HepG2 (cell line): ENCODE results near the gene MTHFD2L. TPM values are rescaled to one million over a fixed set of nuclear protein-coding genes. Genes with fewer than 3 reads are reported as not detected.

Source experiments
- ASH2L ChIP-seq: fragments of 300-600, 200-600 bp; sonication (generic); IDR thresholded peaks from 2 replicates; pipeline ENCODE4 v1.7.0; 2017; ENCODE audit warnings: low read depth, mild to moderate bottlenecking, moderate library complexity, mixed read lengths, low read length; ENCODE audit not compliant: insufficient read length
- ATF5 ChIP-seq: sonication (generic); formaldehyde crosslinking; IDR thresholded peaks from 2 replicates; pipeline ENCODE4 v1.4.0; 2020; ENCODE audit warnings: mild to moderate bottlenecking, low read depth, missing genetic modification reagents
- DNMT1 ChIP-seq: sonication (generic); formaldehyde crosslinking; IDR thresholded peaks from 2 replicates; pipeline ENCODE4 v1.5.1; 2020; ENCODE audit warnings: mild to moderate bottlenecking, missing genetic modification reagents
- DNMT3B ChIP-seq: conservative IDR thresholded peaks from 2 replicates; pipeline ENCODE4 v1.6.1; 2016; ENCODE audit warnings: missing biosample characterization, control low read depth
- EEA1 ChIP-seq: sonication (generic); formaldehyde crosslinking; IDR thresholded peaks from 2 replicates; pipeline ENCODE4 v1.5.1; 2020; ENCODE audit warnings: mild to moderate bottlenecking, missing genetic modification reagents, borderline replicate concordance
- ESRRA ChIP-seq: sonication (generic); formaldehyde crosslinking; IDR thresholded peaks from 2 replicates; pipeline ENCODE4 v1.5.1; 2020; ENCODE audit warnings: mild to moderate bottlenecking, low read depth, missing genetic modification reagents
- KMT2B ChIP-seq: IDR thresholded peaks from 2 replicates; pipeline ENCODE4 v1.6.1; 2016; ENCODE audit warnings: missing genetic modification reagents, missing compliant biosample characterization
- MAFK ChIP-seq, 2 experiments: IDR thresholded peaks in 1 of 2; conservative IDR thresholded peaks in 1 of 2; 2 replicates each; pipeline ENCODE4 v1.6.1; 2011; ENCODE audit warnings: improper control_type of control experiment in 2 of 2, low read length in 2 of 2
- MYPOP ChIP-seq: sonication (generic); formaldehyde crosslinking; IDR thresholded peaks from 2 replicates; pipeline ENCODE4 v1.8.1; 2023; ENCODE audit warnings: mild to moderate bottlenecking, moderate library complexity, missing genetic modification reagents
- NFYB ChIP-seq: sonication (generic); formaldehyde crosslinking; IDR thresholded peaks from 2 replicates; pipeline ENCODE4 v1.4.0; 2020; ENCODE audit warnings: missing genetic modification reagents
- NONO ChIP-seq, 2 experiments: fragments of 450-650 bp in 1 of 2; sonication (generic) in 1 of 2; formaldehyde crosslinking in 1 of 2; IDR thresholded peaks in 1 of 2; conservative IDR thresholded peaks in 1 of 2; 2 replicates each; pipeline versions ENCODE4 v1.6.1 to v1.8.0; 2017 to 2022; ENCODE audit warnings: mild to moderate bottlenecking in 1 of 2, missing genetic modification reagents in 1 of 2, moderate library complexity in 1 of 2
- PBX2 ChIP-seq: IDR thresholded peaks from 2 replicates; pipeline ENCODE4 v1.6.1; 2016; ENCODE audit warnings: control low read depth
- RAD51 ChIP-seq: fragments of 450-650 bp; IDR thresholded peaks from 2 replicates; pipeline ENCODE4 v1.6.1; 2016; ENCODE audit warnings: borderline replicate concordance
- REL ChIP-seq: sonication (generic); formaldehyde crosslinking; conservative IDR thresholded peaks from 2 replicates; pipeline ENCODE4 v1.8.0; 2022; ENCODE audit warnings: mild to moderate bottlenecking, missing genetic modification reagents, moderate library complexity
- SP1 ChIP-seq, 2 experiments: fragments of 450-650 bp in 1 of 2; sonication (generic) in 1 of 2; formaldehyde crosslinking in 1 of 2; IDR thresholded peaks; 2 replicates each; pipeline versions ENCODE4 v1.4.0 to v1.6.1; 2016 to 2020; ENCODE audit warnings: missing genetic modification reagents in 1 of 2
- ZFP62 ChIP-seq: sonication (generic); formaldehyde crosslinking; IDR thresholded peaks from 2 replicates; pipeline ENCODE4 v1.4.0; 2020; ENCODE audit warnings: missing genetic modification reagents
- ZNF256 ChIP-seq: sonication (generic); formaldehyde crosslinking; conservative IDR thresholded peaks from 2 replicates; pipeline ENCODE4 v1.4.0; 2020; ENCODE audit warnings: missing genetic modification reagents
- ZNF329 ChIP-seq: sonication (generic); formaldehyde crosslinking; IDR thresholded peaks from 2 replicates; pipeline ENCODE4 v1.9.0; 2021; ENCODE audit warnings: low read depth, mild to moderate bottlenecking, missing genetic modification reagents
- ZNF598 ChIP-seq: sonication (generic); formaldehyde crosslinking; IDR thresholded peaks from 2 replicates; pipeline ENCODE4 v1.5.1; 2020; ENCODE audit warnings: mild to moderate bottlenecking, missing genetic modification reagents, borderline replicate concordance
- ZNF749 ChIP-seq: sonication (generic); formaldehyde crosslinking; IDR thresholded peaks from 2 replicates; pipeline ENCODE4 v1.8.0; 2022; ENCODE audit warnings: mild to moderate bottlenecking, missing genetic modification reagents, moderate library complexity, borderline replicate concordance
- ZNF75D ChIP-seq: sonication (generic); formaldehyde crosslinking; IDR thresholded peaks from 2 replicates; pipeline ENCODE4 v1.8.1; 2023; ENCODE audit warnings: missing genetic modification reagents, mild to moderate bottlenecking, borderline replicate concordance
- ZNF776 ChIP-seq: sonication (generic); formaldehyde crosslinking; IDR thresholded peaks from 2 replicates; pipeline ENCODE4 v1.4.0; 2020; ENCODE audit warnings: mild to moderate bottlenecking, missing genetic modification reagents
- polyA plus RNA-seq, 8 experiments: library from polyadenylated mRNA; depleted of rRNA in 3 of 8; stranded (reverse) in 7 of 8; unstranded in 1 of 8; fragments of >200 nt; fragmentation: Illumina TruSeq in 4 of 8; extraction: Trizol in 4 of 8; gene quantifications; 2 replicates each; pipeline versions ENCODE4 v1.2.1 to v1.2.3, GENCODE V29; 2011 to 2016; ENCODE audit warnings: low read depth in 4 of 8, missing spikeins in 1 of 8, mixed read lengths in 1 of 8; ENCODE audit not compliant: insufficient read depth in 1 of 8
- total RNA-seq, 5 experiments: library from RNA; depleted of rRNA; stranded (reverse); fragments of >200 nt; fragmentation: Illumina TruSeq; extraction: Trizol; gene quantifications; 2 replicates each; pipeline ENCODE4 v1.2.3, GENCODE V29; 2016; ENCODE audit warnings: low read depth in 1 of 5
- TF ChIP-seq, protein P1 (sequence below): sonication (generic); formaldehyde crosslinking; IDR thresholded peaks from 2 replicates; pipeline ENCODE4 v1.4.0; 2020; ENCODE audit warnings: missing genetic modification reagents, borderline replicate concordance

Gene MTHFD2L
- total and polyA plus RNA-seq, 2 of the 13 experiments (the other 11 are each of a cell fraction or from before 2014, with no cell fraction given), result 10.5 to 14.9 TPM

DNA sequence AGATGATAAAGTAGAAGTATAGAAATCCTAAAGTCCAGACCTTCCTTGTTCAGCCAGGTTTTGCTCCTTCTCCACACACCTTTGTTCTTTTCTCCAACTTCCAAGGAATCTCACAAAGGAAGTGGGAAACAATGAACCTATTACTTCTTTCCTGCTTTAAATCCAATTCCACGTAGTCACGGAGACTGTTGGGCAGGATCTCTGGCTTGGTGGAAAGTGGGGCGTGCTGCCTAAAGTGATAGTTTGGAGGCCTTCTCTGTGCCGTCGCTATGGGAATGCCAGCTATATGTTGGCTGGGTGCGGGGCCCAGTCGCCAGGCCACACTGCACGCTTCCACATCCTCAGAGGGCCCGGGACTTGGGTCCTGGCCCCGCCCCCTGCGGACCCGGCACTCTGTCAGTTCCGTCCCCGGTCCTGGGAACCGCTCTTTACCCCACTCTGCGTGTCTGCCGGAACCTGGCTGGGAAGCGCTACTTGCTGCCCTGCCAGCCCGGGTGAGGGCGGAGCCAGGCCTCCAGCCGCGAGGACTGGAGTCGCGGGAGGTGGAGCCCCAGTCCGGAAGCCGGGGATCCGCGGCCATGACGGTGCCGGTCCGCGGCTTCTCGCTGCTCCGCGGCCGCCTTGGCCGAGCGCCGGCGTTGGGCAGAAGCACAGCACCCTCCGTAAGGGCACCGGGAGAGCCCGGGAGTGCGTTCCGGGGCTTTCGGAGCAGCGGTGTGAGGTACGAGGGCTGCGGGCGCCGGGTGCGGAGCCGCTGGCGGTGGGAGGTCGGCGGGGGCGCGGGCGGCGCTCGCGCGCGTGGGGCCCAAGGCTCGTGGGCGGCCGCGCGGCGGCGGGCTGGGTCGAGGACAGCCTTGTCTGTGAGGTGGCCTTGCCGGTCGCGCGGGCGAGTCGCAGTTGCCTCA lies at the start of gene MTHFD2L (continued):
- TF ChIP-seq, protein P1, sequence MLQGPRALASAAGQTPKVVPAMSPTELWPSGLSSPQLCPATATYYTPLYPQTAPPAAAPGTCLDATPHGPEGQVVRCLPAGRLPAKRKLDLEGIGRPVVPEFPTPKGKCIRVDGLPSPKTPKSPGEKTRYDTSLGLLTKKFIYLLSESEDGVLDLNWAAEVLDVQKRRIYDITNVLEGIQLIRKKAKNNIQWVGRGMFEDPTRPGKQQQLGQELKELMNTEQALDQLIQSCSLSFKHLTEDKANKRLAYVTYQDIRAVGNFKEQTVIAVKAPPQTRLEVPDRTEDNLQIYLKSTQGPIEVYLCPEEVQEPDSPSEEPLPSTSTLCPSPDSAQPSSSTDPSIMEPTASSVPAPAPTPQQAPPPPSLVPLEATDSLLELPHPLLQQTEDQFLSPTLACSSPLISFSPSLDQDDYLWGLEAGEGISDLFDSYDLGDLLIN (CRISPR knock-in tag), result no peak; the same call in 1 of the 2 replicates
- TF ChIP-seq ZNF75D (CRISPR knock-in tag), result no peak
- peak; percentile 67; the same call in 1 of the 2 replicates for TF ChIP-seq ZNF776 (CRISPR knock-in tag)
- no peak for TF ChIP-seq SP1 (IDR thresholded peaks at IDR 0.05)
- peak; percentile 97 for TF ChIP-seq SP1 (CRISPR knock-in tag; IDR thresholded peaks at IDR 0.05)
- TF ChIP-seq KMT2B (CRISPR knock-in tag), result peak; percentile 94
- peak; percentile 45; the same call in 1 of the 2 replicates for TF ChIP-seq NFYB (CRISPR knock-in tag)
- TF ChIP-seq DNMT3B (CRISPR knock-in tag), result no peak
- TF ChIP-seq MAFK (conservative IDR thresholded peaks at IDR 0.05 in 1 of 2, IDR thresholded peaks at IDR 0.05 in 1 of 2; ENCODE audit: low read length in 2 of 2), result no peak
- TF ChIP-seq EEA1 (CRISPR knock-in tag), result no peak
- TF ChIP-seq ZNF256 (CRISPR knock-in tag), result no peak
- TF ChIP-seq ASH2L, result peak; percentile 89
- TF ChIP-seq ZNF329 (CRISPR knock-in tag), result no peak
- no peak for TF ChIP-seq NONO (IDR thresholded peaks at IDR 0.05)
- TF ChIP-seq NONO (CRISPR knock-in tag; conservative IDR thresholded peaks at IDR 0.05), result peak; percentile 90
- 0 out of 2 replicates have a peak, but pooled peaks have one; percentile 21 for TF ChIP-seq PBX2
- no peak for TF ChIP-seq ZFP62 (CRISPR knock-in tag)
- TF ChIP-seq ATF5, result peak; percentile 54; the same call in 1 of the 2 replicates
- TF ChIP-seq DNMT1 (CRISPR knock-in tag), result peak; percentile 45; the same call in 1 of the 2 replicates
- no peak for TF ChIP-seq ESRRA
- 0 out of 2 replicates have a peak, but pooled peaks have one; percentile 7 for TF ChIP-seq REL (CRISPR knock-in tag)
- TF ChIP-seq RAD51, result no peak
- TF ChIP-seq MYPOP (CRISPR knock-in tag), result peak; percentile 82
- TF ChIP-seq ZNF598, result no peak; the same call in 1 of the 2 replicates
- no peak for TF ChIP-seq ZNF749 (CRISPR knock-in tag)
